Stimulated activated memory B cell treated with anti-CD40 and anti-IgM and Interleukin-4, amounts not matched to agents 10 μg/mL and 1 μg/mL and 100 μg/mL, for 72 hours (primary cell): ENCODE data around the gene COX10.

Experiments used
- ATAC-seq: fragments of 150-1000 bp; cut with Tn5 transposase; 2 replicates; pipeline ENCODE4 v1.10.0; 2021
- H3K27ac Mint-ChIP-seq: one replicate; pipeline ENCODE4 v1.8.0; 2022; ENCODE audit warnings: mild to moderate bottlenecking, mixed read lengths
- H3K27me3 Mint-ChIP-seq: one replicate; pipeline ENCODE4 v1.8.0; 2022; ENCODE audit warnings: mixed read lengths
- H3K36me3 Mint-ChIP-seq: one replicate; pipeline ENCODE4 v1.8.0; 2022; ENCODE audit warnings: mixed read lengths
- H3K4me1 Mint-ChIP-seq: one replicate; pipeline ENCODE4 v1.8.0; 2022; ENCODE audit warnings: mixed read lengths
- H3K4me3 Mint-ChIP-seq: one replicate; pipeline ENCODE4 v1.8.0; 2022; ENCODE audit warnings: mild to moderate bottlenecking, moderate library complexity, mixed read lengths
- H3K9me3 Mint-ChIP-seq: one replicate; pipeline ENCODE4 v1.8.0; 2022; ENCODE audit warnings: mixed read lengths

Gene COX10

GRCh38 chr17:14057591-14057990 lies 11.7 kb upstream of the COX10 start:
- Mint-ChIP-seq H3K9me3 (peaks cover 4% of the 10 kb centered on the region), H3K36me3 (peaks cover 63% of the 10 kb centered on the region)
- ATAC-seq = no peak

GRCh38 chr17:14058051-14058450 lies 11.3 kb upstream of the COX10 start:
- no peaks in the 10 kb centered on the region for H3K27me3 Mint-ChIP-seq
- peaks cover 7% of the 10 kb centered on the region for H3K4me1 Mint-ChIP-seq
- peaks cover 4% of the 10 kb centered on the region for H3K9me3 Mint-ChIP-seq
- H3K27ac Mint-ChIP-seq = no peak overlapping the region
- H3K4me3 Mint-ChIP-seq = no peak overlapping the region
- H3K36me3 Mint-ChIP-seq = peaks cover 66% of the 10 kb centered on the region
- ATAC-seq = no peak

More at GRCh38 chr17:14057591-14057990, 11.7 kb upstream of the COX10 start:
- Mint-ChIP-seq H3K4me3 (no peak overlapping the region), H3K27me3 (no peaks in the 10 kb centered on the region), H3K4me1 (peaks cover 7% of the 10 kb centered on the region), H3K27ac (no peak overlapping the region)

- no peak for ATAC-seq
- H3K27ac Mint-ChIP-seq = no peak overlapping the region
- peaks cover 5% of the 10 kb centered on the region for H3K4me1 Mint-ChIP-seq
- peaks cover 4% of the 10 kb centered on the region for H3K9me3 Mint-ChIP-seq
- no peak overlapping the region for H3K4me3 Mint-ChIP-seq
- H3K27me3 Mint-ChIP-seq = no peaks in the 10 kb centered on the region
- peaks cover 73% of the 10 kb centered on the region for H3K36me3 Mint-ChIP-seq
These were observed 8.6 kb upstream of the COX10 start for GRCh38 chr17:14060706-14061105.

GRCh38 chr17:14061666-14062560 lies 7.4 kb upstream of the COX10 start:
- no peaks in the 10 kb centered on the region for H3K4me1 Mint-ChIP-seq
- H3K4me3 Mint-ChIP-seq = no peak overlapping the region
- ATAC-seq = no peak
- no peak overlapping the region for H3K27ac Mint-ChIP-seq
- peaks cover 69% of the 10 kb centered on the region for H3K36me3 Mint-ChIP-seq
- H3K9me3 Mint-ChIP-seq = no peaks in the 10 kb centered on the region
- H3K27me3 Mint-ChIP-seq = no peaks in the 10 kb centered on the region

- no peaks in the 10 kb centered on the region for H3K9me3 Mint-ChIP-seq
- no peak overlapping the region for H3K4me3 Mint-ChIP-seq
- no peak overlapping the region for H3K27ac Mint-ChIP-seq
- H3K4me1 Mint-ChIP-seq = peaks cover 28% of the 10 kb centered on the region
- no peaks in the 10 kb centered on the region for H3K27me3 Mint-ChIP-seq
- peaks cover 28% of the 10 kb centered on the region for H3K36me3 Mint-ChIP-seq
- ATAC-seq = no peak
These were observed 2.0 kb upstream of the COX10 start for GRCh38 chr17:14067347-14067746.

- H3K36me3 Mint-ChIP-seq = peaks cover 32% of the 10 kb centered on the region
- H3K27me3 Mint-ChIP-seq = no peaks in the 10 kb centered on the region
- H3K9me3 Mint-ChIP-seq = no peaks in the 10 kb centered on the region
- H3K4me3 Mint-ChIP-seq = peak overlapping the region; percentile 90
- peak overlapping the region; percentile 96 for H3K27ac Mint-ChIP-seq
- peak; percentile 13 for ATAC-seq
- peaks cover 36% of the 10 kb centered on the region for H3K4me1 Mint-ChIP-seq
These were observed 608 bp upstream of the COX10 start for GRCh38 chr17:14068542-14069250.

- H3K9me3 Mint-ChIP-seq = no peaks in the 10 kb centered on the region
- H3K4me1 Mint-ChIP-seq = peaks cover 36% of the 10 kb centered on the region
- no peak for ATAC-seq
- H3K27me3 Mint-ChIP-seq = no peaks in the 10 kb centered on the region
- H3K4me3 Mint-ChIP-seq = peak overlapping the region; percentile 90
- H3K27ac Mint-ChIP-seq = no peak overlapping the region
- peaks cover 25% of the 10 kb centered on the region for H3K36me3 Mint-ChIP-seq
These were observed 1.2 kb downstream of the COX10 start for GRCh38 chr17:14070344-14070984.

GRCh38 chr17:14072881-14073280 lies 3.6 kb downstream of the COX10 start:
- H3K36me3 Mint-ChIP-seq = peaks cover 33% of the 10 kb centered on the region
- no peaks in the 10 kb centered on the region for H3K27me3 Mint-ChIP-seq
- no peaks in the 10 kb centered on the region for H3K9me3 Mint-ChIP-seq
- ATAC-seq = no peak
- H3K4me1 Mint-ChIP-seq = peaks cover 34% of the 10 kb centered on the region
- no peak overlapping the region for H3K4me3 Mint-ChIP-seq
- no peak overlapping the region for H3K27ac Mint-ChIP-seq

- no peak overlapping the region for H3K27ac Mint-ChIP-seq
- no peak for ATAC-seq
- H3K27me3 Mint-ChIP-seq = no peaks in the 10 kb centered on the region
- peaks cover 14% of the 10 kb centered on the region for H3K4me1 Mint-ChIP-seq
- no peak overlapping the region for H3K4me3 Mint-ChIP-seq
- H3K36me3 Mint-ChIP-seq = peaks cover 64% of the 10 kb centered on the region
- no peaks in the 10 kb centered on the region for H3K9me3 Mint-ChIP-seq
These were observed 8.7 kb downstream of the COX10 start for GRCh38 chr17:14078027-14078426.

- ATAC-seq = no peak
These were observed 11.5 kb downstream of the COX10 start for GRCh38 chr17:14080847-14081251.

GRCh38 chr17:14082848-14083247 lies 13.5 kb downstream of the COX10 start:
- Mint-ChIP-seq H3K27ac (no peak overlapping the region), H3K9me3 (no peaks in the 10 kb centered on the region), H3K4me1 (peaks cover 24% of the 10 kb centered on the region), H3K36me3 (peaks cover 61% of the 10 kb centered on the region), H3K27me3 (no peaks in the 10 kb centered on the region), H3K4me3 (no peak overlapping the region)
- no peak for ATAC-seq

More at GRCh38 chr17:14080847-14081251, 11.5 kb downstream of the COX10 start:
- Mint-ChIP-seq H3K27ac (no peak overlapping the region), H3K36me3 (peaks cover 59% of the 10 kb centered on the region), H3K9me3 (no peaks in the 10 kb centered on the region), H3K4me1 (peaks cover 9% of the 10 kb centered on the region), H3K27me3 (no peaks in the 10 kb centered on the region), H3K4me3 (no peak overlapping the region)

GRCh38 chr17:14084955-14085354 lies 15.7 kb downstream of the COX10 start:
- no peak overlapping the region for H3K4me3 Mint-ChIP-seq
- H3K36me3 Mint-ChIP-seq = peaks cover 63% of the 10 kb centered on the region
- no peaks in the 10 kb centered on the region for H3K27me3 Mint-ChIP-seq
- no peak overlapping the region for H3K27ac Mint-ChIP-seq
- no peaks in the 10 kb centered on the region for H3K9me3 Mint-ChIP-seq
- no peak for ATAC-seq
- H3K4me1 Mint-ChIP-seq = peaks cover 43% of the 10 kb centered on the region

- no peak for ATAC-seq
- Mint-ChIP-seq H3K36me3 (peaks cover 59% of the 10 kb centered on the region), H3K4me3 (no peak overlapping the region), H3K4me1 (peaks cover 41% of the 10 kb centered on the region), H3K27me3 (no peaks in the 10 kb centered on the region), H3K9me3 (no peaks in the 10 kb centered on the region), H3K27ac (no peak overlapping the region)
These were observed 16.9 kb downstream of the COX10 start for GRCh38 chr17:14086189-14086588.

- H3K36me3 Mint-ChIP-seq = peaks cover 40% of the 10 kb centered on the region
- H3K4me1 Mint-ChIP-seq = peaks cover 40% of the 10 kb centered on the region
- H3K27me3 Mint-ChIP-seq = no peaks in the 10 kb centered on the region
- no peak overlapping the region for H3K4me3 Mint-ChIP-seq
- no peak overlapping the region for H3K27ac Mint-ChIP-seq
- H3K9me3 Mint-ChIP-seq = no peaks in the 10 kb centered on the region
- ATAC-seq = no peak
These were observed 19.9 kb downstream of the COX10 start for GRCh38 chr17:14089179-14089578.

- Mint-ChIP-seq H3K9me3 (no peaks in the 10 kb centered on the region), H3K27me3 (no peaks in the 10 kb centered on the region), H3K4me3 (no peak overlapping the region), H3K36me3 (peaks cover 48% of the 10 kb centered on the region), H3K4me1 (peaks cover 49% of the 10 kb centered on the region), H3K27ac (no peak overlapping the region)
- ATAC-seq = no peak
These were observed 22.1 kb downstream of the COX10 start for GRCh38 chr17:14091367-14091766.
